GM12874 (cell line): ENCODE data around the gene SNTG2.

Source experiments
- TF ChIP-seq, protein P1 (sequence below): IDR thresholded peaks from 2 replicates; pipeline ENCODE4 v1.5.1; 2011; ENCODE audit warnings: low read depth, mild to moderate bottlenecking, control low read depth, low read length, moderate library complexity; ENCODE audit not compliant: insufficient read depth

Gene SNTG2

GRCh38 chr2:1405967-1406366, 455.3 kb downstream of the SNTG2 start:
- TF ChIP-seq, protein P1, sequence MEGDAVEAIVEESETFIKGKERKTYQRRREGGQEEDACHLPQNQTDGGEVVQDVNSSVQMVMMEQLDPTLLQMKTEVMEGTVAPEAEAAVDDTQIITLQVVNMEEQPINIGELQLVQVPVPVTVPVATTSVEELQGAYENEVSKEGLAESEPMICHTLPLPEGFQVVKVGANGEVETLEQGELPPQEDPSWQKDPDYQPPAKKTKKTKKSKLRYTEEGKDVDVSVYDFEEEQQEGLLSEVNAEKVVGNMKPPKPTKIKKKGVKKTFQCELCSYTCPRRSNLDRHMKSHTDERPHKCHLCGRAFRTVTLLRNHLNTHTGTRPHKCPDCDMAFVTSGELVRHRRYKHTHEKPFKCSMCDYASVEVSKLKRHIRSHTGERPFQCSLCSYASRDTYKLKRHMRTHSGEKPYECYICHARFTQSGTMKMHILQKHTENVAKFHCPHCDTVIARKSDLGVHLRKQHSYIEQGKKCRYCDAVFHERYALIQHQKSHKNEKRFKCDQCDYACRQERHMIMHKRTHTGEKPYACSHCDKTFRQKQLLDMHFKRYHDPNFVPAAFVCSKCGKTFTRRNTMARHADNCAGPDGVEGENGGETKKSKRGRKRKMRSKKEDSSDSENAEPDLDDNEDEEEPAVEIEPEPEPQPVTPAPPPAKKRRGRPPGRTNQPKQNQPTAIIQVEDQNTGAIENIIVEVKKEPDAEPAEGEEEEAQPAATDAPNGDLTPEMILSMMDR: no peak

DNA sequence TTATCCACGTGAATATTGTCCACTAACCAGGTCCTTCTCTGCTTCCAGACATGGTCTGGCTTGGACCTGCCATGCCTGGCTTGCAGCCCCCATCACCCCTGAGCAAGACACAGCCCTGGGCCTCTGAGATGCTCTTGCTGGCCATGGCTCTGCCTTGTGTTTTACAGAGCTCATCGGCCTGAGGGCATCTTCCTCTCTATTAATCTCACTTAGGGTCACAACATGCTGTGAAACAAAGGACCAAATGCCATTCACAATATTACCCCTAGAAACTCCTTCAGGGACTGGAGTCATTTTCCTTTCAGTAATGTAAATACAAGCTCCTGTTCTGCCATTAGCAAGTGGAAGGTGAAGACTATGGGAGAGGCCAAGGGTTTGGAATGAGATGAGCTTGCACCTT, 455.8 kb downstream of the SNTG2 start:
- TF ChIP-seq, protein P1: no peak

GRCh38 chr2:1407950-1408675, 457.5 kb downstream of the SNTG2 start:
- TF ChIP-seq, protein P1: no peak

- TF ChIP-seq, protein P1: no peak
These were observed 462.6 kb downstream of the SNTG2 start, which contains the start of gene TPO for GRCh38 chr2:1413156-1413710. TPO (plus strand) TSS chr2:1413463; CDS start chr2:1414409, 946 bp downstream.

DNA sequence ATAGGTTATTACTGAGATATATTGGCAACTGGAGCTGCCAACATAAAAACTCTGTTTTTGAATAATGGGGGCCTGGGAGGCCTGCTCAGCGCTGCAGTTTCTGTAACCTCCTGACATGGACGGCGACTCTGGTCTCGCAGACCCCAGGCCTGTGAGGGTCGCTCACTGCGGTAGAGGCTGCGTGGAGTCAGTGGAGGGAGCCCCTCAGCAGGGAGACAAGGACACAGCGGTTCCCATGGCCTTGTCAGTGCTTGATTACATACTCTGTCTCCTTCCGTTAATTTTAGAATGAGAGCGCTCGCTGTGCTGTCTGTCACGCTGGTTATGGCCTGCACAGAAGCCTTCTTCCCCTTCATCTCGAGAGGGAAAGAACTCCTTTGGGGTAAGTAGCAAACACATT, 463.5 kb downstream of the SNTG2 start:
- TF ChIP-seq, protein P1: no peak

DNA sequence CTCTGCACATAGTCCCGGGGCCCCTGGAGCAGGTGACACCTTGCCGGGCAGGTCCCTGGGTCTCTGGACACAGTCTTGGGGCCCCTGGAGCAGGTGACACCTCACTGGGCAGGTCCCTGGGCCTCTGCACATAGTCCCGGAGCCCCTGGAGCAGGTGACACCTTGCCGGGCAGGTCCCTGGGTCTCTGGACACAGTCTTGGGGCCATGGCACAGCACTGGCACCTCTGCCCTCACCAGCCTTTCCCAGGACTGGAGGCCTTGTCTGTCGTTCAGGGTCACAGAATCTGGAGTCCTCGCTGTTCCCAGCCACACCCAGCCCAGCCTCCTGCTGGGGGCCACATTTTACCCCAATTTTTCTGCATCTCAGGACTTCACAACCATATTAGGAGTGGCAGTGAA, 464.9 kb downstream of the SNTG2 start:
- TF ChIP-seq, protein P1: no peak
